NCI-H2081 treated with DMSO at 0.1 percent for 48 hours (cell line): ENCODE data around the gene CYLD.

ENCODE experiments used
- DNase-seq: peaks from one replicate; lab custom pipeline; 2025; lab: John Stamatoyannopoulos, UW

Gene CYLD

DNA sequence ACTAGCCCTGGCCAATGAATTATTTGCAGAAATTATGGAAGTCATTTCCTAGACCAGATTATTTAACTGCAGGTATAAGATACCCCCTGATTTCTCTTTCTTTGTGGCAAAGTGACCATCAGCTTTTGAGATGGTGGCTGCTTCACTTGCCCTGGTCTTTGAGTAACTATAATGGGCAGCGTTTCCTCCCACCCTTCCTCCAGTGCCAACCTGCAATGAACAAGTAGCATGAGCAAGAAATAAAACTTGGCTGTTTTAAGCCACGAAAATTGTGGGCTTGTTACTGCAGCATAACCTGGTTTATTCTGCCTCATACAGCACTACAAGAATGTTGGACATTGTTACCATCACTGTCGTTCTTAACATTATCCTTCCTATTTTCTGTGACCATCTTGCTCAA is 105.3 kb downstream of the CYLD start:
- no peak for DNase-seq

DNA sequence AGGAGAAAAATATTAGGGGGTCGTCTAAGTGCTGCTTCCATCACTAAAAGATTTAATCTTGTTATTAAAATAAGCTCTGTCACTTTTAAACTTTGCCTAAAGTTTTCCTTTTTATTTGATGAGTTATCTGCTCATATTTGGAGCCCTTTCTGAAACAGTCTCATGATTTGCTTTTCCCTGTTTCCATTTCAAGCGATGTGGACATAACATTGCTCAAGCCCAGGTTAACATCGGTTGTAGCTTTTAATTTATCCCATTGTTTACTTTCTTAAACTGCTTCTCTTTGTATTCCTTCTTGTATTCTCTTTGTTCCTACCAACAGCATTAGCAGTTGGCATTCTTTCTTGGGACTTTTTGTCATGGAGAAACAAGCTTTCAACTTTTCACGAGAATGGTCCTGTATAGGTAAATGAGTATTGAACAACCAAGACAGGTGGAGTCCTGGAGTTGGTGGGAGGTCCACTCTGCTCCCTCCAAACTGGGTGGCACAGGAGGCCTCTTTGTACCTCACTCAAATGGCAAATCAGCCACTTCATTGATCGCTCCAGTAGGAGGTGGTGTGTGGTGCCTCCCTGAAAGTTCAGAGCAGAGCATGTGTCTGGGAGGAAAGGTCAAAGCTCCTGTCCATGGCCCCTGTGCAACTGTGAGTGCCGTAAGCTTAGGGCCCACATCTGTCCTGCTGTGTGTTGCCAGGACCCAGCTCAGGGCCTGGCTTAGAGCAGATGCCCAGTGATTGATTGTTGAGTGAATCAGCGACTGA is 107.0 kb downstream of the CYLD start:
- DNase-seq: no peak
